Raji (cell line): ENCODE measurements around the gene CD96.

ENCODE experiments used
- POLR2A ChIP-seq: IDR thresholded peaks from 2 replicates; pipeline ENCODE4 v1.6.1; 2011; ENCODE audit warnings: low read depth, low read length, control low read depth; ENCODE audit not compliant: insufficient read depth

CD96 gene

GRCh38 chr3:111669926-111670630, 128.1 kb downstream of the CD96 start:
- TF ChIP-seq POLR2A, result no peak

- no peak for TF ChIP-seq POLR2A
Measured at GRCh38 chr3:111675846-111676210, 133.8 kb downstream of the CD96 start.

GRCh38 chr3:111676211-111677006, 134.4 kb downstream of the CD96 start:
- TF ChIP-seq POLR2A, result no peak

- TF ChIP-seq POLR2A, result no peak
Measured at GRCh38 chr3:111677007-111677392, 135.0 kb downstream of the CD96 start.

- TF ChIP-seq POLR2A, result no peak
Measured at GRCh38 chr3:111681661-111682426, 139.8 kb downstream of the CD96 start.

- TF ChIP-seq POLR2A, result no peak
Measured at GRCh38 chr3:111684640-111685039, 142.6 kb downstream of the CD96 start.

GRCh38 chr3:111688190-111688800, 146.3 kb downstream of the CD96 start:
- no peak for TF ChIP-seq POLR2A

GRCh38 chr3:111690242-111690641, 148.2 kb downstream of the CD96 start:
- no peak for TF ChIP-seq POLR2A

- no peak for TF ChIP-seq POLR2A
Measured at GRCh38 chr3:111691293-111691909, 149.4 kb downstream of the CD96 start.

- no peak for TF ChIP-seq POLR2A
Measured at GRCh38 chr3:111692593-111693552, 150.9 kb downstream of the CD96 start.

GRCh38 chr3:111694471-111694870, 152.5 kb downstream of the CD96 start:
- no peak for TF ChIP-seq POLR2A

- no peak for TF ChIP-seq POLR2A
Measured at GRCh38 chr3:111695636-111696117, 153.7 kb downstream of the CD96 start.

GRCh38 chr3:111700054-111700453, 158.1 kb downstream of the CD96 start:
- TF ChIP-seq POLR2A, result no peak
